Ovary (tissue), 9 donors: ENCODE measurements around the gene SLC1A1. TPM values are rescaled to one million over a fixed set of nuclear protein-coding genes. Genes with fewer than 3 reads are reported as not detected.
"Not testable (repeated sequence)": the region's sequence is repeated elsewhere in the genome, so short reads cannot be mapped to it uniquely, and the experiment has no call there.

Experiments used
- DNase-seq, 5 donors: peaks; one replicate each; pipeline ENCODE4 v3.0.0-alpha.2; 2019 to 2020
- H3K27ac ChIP-seq, 2 donors: fragments of 200-600 bp; one replicate each; pipeline versions ENCODE4 v1.5.1 to v1.8.0; 2019 to 2022
- H3K27me3 ChIP-seq: fragments of 200-600 bp; one replicate; pipeline ENCODE4 v1.8.0; 2022
- H3K36me3 ChIP-seq: fragments of 200-600 bp; sonication (generic); one replicate; pipeline ENCODE4 v1.5.1; 2019
- H3K4me1 ChIP-seq: one replicate; pipeline ENCODE4 v1.8.1; 2013; ENCODE audit warnings: mild to moderate bottlenecking, moderate library complexity; ENCODE audit not compliant: insufficient read depth
- H3K4me3 ChIP-seq: fragments of 200-600 bp; sonication (generic); one replicate; pipeline ENCODE4 v1.5.1; 2017
- H3K9me3 ChIP-seq, 2 donors: fragments of 200-600 bp in 1 of 2; sonication (generic) in 1 of 2; one replicate each; pipeline versions ENCODE4 v1.5.1 to v1.8.1; 2013 to 2019; ENCODE audit warnings: mild to moderate bottlenecking in 1 of 2, moderate library complexity in 1 of 2
- CTCF ChIP-seq, 3 donors: fragments of 450-650 bp in 2 of 3; fragments of 200-600 bp in 1 of 3; IDR thresholded peaks; one replicate each; pipeline versions ENCODE4 v1.5.1 to v1.8.0; 2016 to 2022; ENCODE audit warnings: antibody characterized with exemption in 3 of 3, mild to moderate bottlenecking in 1 of 3
- EP300 ChIP-seq: sonication (generic); formaldehyde crosslinking; IDR thresholded peaks from one replicate; pipeline ENCODE4 v1.6.1; 2017; ENCODE audit warnings: antibody characterized with exemption
- POLR2A ChIP-seq: fragments of 450-650 bp; IDR thresholded peaks from one replicate; pipeline ENCODE4 v1.6.1; 2017; ENCODE audit warnings: antibody characterized with exemption, mild to moderate bottlenecking, moderate library complexity
- WGBS, 3 donors: extraction: QIAGEN DNeasy Blood & Tissue Kit in 1 of 3; methylation state at CpG; one replicate each; pipeline versions ENCODE4 v1.1.5 to v1.1.7; 2013 to 2017; 5-methylcytosine and 5-hydroxymethylcytosine counted together
- intact Hi-C, 4 donors: fragments of 100-400 bp; cut with DNase I; formaldehyde crosslinking; loops; one replicate each; pipeline versions ENCODE4 v1.11.0 to v1.15.1; 2022 to 2023
- polyA plus RNA-seq, 2 donors: library from polyadenylated mRNA; stranded (reverse); fragments of 200-250 nt in 1 of 2; fragments of 350-450 nt in 1 of 2; fragmentation: Illumina TruSeq in 1 of 2; extraction: RNeasy Lipid Tissue Mini Kit (QIAGEN cat#74804) in 1 of 2; gene quantifications; one replicate each; pipeline ENCODE4 v1.2.3, GENCODE V29; 2013 to 2014
- total RNA-seq, 7 donors: library from RNA; depleted of rRNA in 2 of 7; stranded (reverse); fragments of >200 nt in 2 of 7; fragmentation: NEBNext Ultra II Directional in 3 of 7; extraction: Animal tissue kit (Norgen Biotek cat#: 25700) in 3 of 7; gene quantifications; one replicate each; pipeline versions ENCODE4 v1.1.0 to v1.2.4, GENCODE V29; 2016 to 2023
- donor health status: DM: no; HTN: no; CAD: no; lungs with moderate emphysema.
- donor health status: DM: no; HTN: no; CAD: no.
- donor health status: Bipolar disorder and iron deficiency.
- donor health status: DM: yes; HTN: yes; CAD: no.
- donor health status: DM: no; HTN: no; CAD: no.
- donor health status: DM: yes; HTN: yes; CAD: no.

The SLC1A1 gene
- total and polyA plus RNA-seq, 9 donors = 0.76 to 3.1 (median 1.6) TPM

DNA sequence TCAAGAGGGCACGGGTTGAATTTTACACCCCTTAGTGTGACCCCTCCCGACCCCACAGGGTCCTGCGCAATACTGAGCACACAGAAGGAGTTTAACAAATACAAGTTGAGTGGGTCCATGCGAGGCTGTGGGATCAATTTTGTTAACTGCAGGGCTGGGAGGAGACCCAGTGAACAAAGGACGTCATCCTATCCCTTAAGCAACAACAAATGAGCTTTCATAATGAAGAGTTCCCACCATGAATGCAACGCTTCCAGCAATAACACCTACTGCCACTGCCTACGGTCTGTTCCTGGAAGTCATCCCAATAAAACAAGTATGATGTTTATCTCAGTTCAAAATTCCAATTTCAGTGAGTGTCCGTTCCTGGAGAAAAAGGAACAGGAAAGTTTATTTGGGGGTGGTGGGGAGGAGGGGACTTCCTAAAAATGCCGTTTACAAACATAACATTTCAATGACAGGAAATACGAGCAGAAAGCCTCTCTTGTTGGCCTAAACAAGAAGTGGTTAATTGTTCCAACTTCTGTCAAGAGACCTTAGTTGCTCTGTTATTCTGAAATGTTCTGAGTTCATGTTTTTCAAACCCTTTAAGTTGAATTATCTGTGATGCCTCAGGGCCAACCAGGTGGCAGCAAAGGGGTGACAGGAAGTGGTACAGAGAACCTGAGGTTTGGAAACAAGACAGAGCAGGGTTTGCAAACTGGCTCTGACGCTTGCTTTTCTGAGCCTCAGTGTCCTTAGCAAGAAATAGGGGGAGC is 106.1 kb downstream of the SLC1A1 start:
- Histone ChIP-seq H3K4me1 (no peaks in the 10 kb centered on the region), H3K27me3 (no peaks in the 10 kb centered on the region), H3K36me3 (no peaks in the 10 kb centered on the region), H3K27ac (no peak overlapping the region), H3K4me3 (no peak overlapping the region), H3K9me3 (no peaks in the 10 kb centered on the region)
- no peak for DNase-seq
- WGBS, 3 donors = 71 to 73% (median 73%) methylated on average over 11 of the region's 11 CpGs
- TF ChIP-seq CTCF (IDR thresholded peaks at IDR 0.05) (no peak), POLR2A (no peak), EP300 (no peak)
- intact Hi-C loops = no loop called here

- 91 to 97% (median 93%) methylated on average over 1 of the region's 1 CpG for whole genome bisulfite sequencing, 3 donors
- Histone ChIP-seq H3K9me3 (no peaks in the 10 kb centered on the region), H3K27me3 (no peaks in the 10 kb centered on the region), H3K36me3 (no peaks in the 10 kb centered on the region), H3K27ac (no peak overlapping the region), H3K4me1 (no peaks in the 10 kb centered on the region), H3K4me3 (no peak overlapping the region)
- TF ChIP-seq EP300 (no peak), POLR2A (no peak), CTCF (IDR thresholded peaks at IDR 0.05) (no peak)
- DNase-seq = no peak
- intact Hi-C loops = no loop called here
These were observed 110.1 kb downstream of the SLC1A1 start for GRCh38 chr9:4600368-4600767.

DNA sequence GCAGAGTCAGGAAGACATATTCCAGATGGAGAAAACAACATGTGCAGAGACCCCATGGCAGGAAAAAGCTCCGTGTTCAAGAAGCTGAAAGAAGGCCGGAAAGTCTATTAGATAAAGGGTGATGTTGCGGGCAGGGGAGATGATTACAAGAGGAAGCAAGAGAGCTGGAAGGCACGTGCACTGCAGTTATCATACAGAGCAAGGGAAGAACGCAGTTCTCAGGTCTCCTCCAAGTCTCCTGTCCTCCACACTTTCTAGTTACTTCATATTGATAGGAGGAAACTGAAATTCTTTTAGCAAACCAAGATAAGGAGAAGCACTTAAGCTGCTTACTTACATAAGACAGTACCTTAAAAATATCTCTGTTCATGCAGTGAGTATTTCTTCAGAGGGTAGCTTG is 113.6 kb downstream of the SLC1A1 start:
- H3K36me3 ChIP-seq = no peaks in the 10 kb centered on the region
- 80 to 84% (median 80%) methylated on average over 5 of the region's 5 CpGs for WGBS, 3 donors
- intact Hi-C loops = no loop called here
- H3K4me1 ChIP-seq = no peaks in the 10 kb centered on the region
- no peaks in the 10 kb centered on the region for H3K9me3 ChIP-seq
- no peak overlapping the region for H3K27ac ChIP-seq
- TF ChIP-seq EP300 = no peak
- TF ChIP-seq CTCF (IDR thresholded peaks at IDR 0.05) = no peak
- no peak for TF ChIP-seq POLR2A
- no peak overlapping the region for H3K4me3 ChIP-seq
- DNase-seq = no peak
- H3K27me3 ChIP-seq = no peaks in the 10 kb centered on the region

DNA sequence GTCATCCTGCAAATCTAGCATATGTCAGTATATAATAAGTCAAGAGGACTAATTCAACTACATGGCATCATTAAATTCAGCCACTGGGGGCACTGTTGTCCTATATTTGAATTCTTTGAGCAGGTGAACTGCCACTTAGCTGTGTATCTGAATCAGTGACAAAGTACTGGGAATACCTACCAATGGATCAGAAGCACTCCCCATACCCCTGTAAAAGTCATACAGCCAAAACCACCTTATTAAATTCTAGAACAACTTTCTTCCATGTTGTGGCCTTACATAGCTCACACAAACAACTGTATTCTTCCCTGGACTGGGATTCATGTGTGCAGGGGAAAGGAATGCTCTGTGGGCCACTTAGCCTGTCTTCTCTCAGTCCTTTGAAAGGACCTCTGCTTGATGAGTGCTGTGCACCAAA is 114.4 kb downstream of the SLC1A1 start:
- Histone ChIP-seq H3K4me3 (no peak overlapping the region), H3K36me3 (no peaks in the 10 kb centered on the region), H3K9me3 (no peaks in the 10 kb centered on the region), H3K27ac (no peak overlapping the region), H3K4me1 (no peaks in the 10 kb centered on the region), H3K27me3 (no peaks in the 10 kb centered on the region)
- TF ChIP-seq CTCF (IDR thresholded peaks at IDR 0.05) = peak in 2 of 3 donors; percentile 26 to 46
- TF ChIP-seq EP300 = no peak
- intact Hi-C loops = no loop called here
- DNase-seq = peak in 4 of 5 donors; percentile 19 to 64 (median 33)

GRCh38 chr9:4606033-4606432 is 115.8 kb downstream of the SLC1A1 start:
- H3K4me3 ChIP-seq, H3K27me3 ChIP-seq, intact Hi-C loops, H3K4me1 ChIP-seq, DNase-seq, H3K36me3 ChIP-seq, H3K27ac ChIP-seq, H3K9me3 ChIP-seq: not testable (repeated sequence)
- 76 to 89% (median 79%) methylated on average over 10 to 15 of the region's 15 CpGs for WGBS, 3 donors
